AG04449 (cell line): ENCODE measurements around the gene EFR3B.
"Not testable (repeated sequence)": the region's sequence is repeated elsewhere in the genome, so short reads cannot be mapped to it uniquely, and the experiment has no call there.

Source experiments
- CTCF ChIA-PET: fragments of 350-600 bp; formaldehyde crosslinking; extraction: SDS; loops from one replicate; lab custom pipeline; 2021; ENCODE audit warnings: antibody characterized with exemption; lab: Yijun Ruan, JAX
- POLR2A ChIA-PET: fragments of 400-600, 350-600 bp; formaldehyde crosslinking; extraction: SDS; loops from one replicate; lab custom pipeline; 2020; ENCODE audit warnings: antibody characterized with exemption, inconsistent platforms; lab: Yijun Ruan, JAX
- DNase-seq: peaks from one replicate; pipeline ENCODE4 v3.0.0-alpha.2; 2010; ENCODE audit warnings: low read depth, low spot score
- H3K4me3 ChIP-seq: 2 replicates; pipeline ENCODE4 v1.5.1; 2011; ENCODE audit warnings: low read depth, mild to moderate bottlenecking, control low read depth, low read length
- TF ChIP-seq, protein P1 (sequence below): IDR thresholded peaks from one replicate; pipeline ENCODE4 v1.5.1; 2011; ENCODE audit warnings: mild to moderate bottlenecking, moderate library complexity, low read length, control low read depth, inconsistent platforms; ENCODE audit not compliant: insufficient read depth; ENCODE audit errors: missing control alignments

The EFR3B gene

GRCh38 chr2:25131567-25132298 is 89.9 kb downstream of the EFR3B start:
- ChIA-PET POLR2A (no interaction called here), CTCF (interaction anchor here (0.8 to 21.2 kb wide), 5 partner anchors 7 to 152 kb away, joined by 3 to 650 read pairs (median 6); no protein-coding TSS in a partner anchor)
- TF ChIP-seq, protein P1, sequence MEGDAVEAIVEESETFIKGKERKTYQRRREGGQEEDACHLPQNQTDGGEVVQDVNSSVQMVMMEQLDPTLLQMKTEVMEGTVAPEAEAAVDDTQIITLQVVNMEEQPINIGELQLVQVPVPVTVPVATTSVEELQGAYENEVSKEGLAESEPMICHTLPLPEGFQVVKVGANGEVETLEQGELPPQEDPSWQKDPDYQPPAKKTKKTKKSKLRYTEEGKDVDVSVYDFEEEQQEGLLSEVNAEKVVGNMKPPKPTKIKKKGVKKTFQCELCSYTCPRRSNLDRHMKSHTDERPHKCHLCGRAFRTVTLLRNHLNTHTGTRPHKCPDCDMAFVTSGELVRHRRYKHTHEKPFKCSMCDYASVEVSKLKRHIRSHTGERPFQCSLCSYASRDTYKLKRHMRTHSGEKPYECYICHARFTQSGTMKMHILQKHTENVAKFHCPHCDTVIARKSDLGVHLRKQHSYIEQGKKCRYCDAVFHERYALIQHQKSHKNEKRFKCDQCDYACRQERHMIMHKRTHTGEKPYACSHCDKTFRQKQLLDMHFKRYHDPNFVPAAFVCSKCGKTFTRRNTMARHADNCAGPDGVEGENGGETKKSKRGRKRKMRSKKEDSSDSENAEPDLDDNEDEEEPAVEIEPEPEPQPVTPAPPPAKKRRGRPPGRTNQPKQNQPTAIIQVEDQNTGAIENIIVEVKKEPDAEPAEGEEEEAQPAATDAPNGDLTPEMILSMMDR = no peak
- DNase-seq = no peak
- H3K4me3 ChIP-seq = no peak overlapping the region

DNA sequence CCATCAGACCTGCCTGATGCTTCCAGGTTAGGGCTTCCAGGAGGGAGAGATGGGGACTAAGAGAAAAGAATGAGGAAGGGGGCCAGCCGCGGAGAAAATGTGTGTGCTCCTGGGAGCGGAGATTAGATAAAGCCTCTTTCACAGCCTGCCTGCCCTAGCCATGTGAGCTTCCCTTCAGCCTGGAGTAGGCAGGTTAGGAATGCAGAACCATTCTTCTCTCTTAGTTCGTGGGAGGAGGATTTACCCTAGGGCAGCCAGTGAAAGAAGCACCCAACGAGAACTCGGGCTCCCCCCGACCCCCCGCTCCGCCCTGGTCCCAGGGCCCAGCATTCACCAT is 90.4 kb downstream of the EFR3B start:
- ChIA-PET POLR2A (no interaction called here), CTCF (interaction anchor here (21.2 kb wide), 1 partner anchor 152 kb away, joined by 650 read pairs; no protein-coding TSS in a partner anchor)

DNA sequence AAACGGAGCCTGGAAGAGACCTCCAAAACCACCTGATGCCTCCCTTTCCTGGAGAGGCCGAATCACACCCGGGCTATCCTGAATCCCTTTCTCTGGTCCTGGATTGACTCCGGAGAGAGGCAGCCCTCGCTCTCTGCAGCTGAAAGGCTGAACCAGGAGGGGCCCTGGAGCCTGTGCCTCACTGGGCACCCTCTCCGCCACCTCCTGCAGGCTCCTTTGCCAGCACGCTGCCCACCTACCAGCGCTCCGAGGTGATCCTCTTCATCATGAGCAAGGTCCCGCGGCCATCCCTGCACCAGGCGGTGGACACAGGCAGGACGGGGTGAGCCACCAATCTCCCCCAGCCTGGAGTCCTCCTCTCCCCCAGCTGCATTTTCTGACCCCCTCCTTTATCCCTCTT is 90.8 kb downstream of the EFR3B start:
- no peak overlapping the region for H3K4me3 ChIP-seq
- TF ChIP-seq, protein P1 = no peak
- no peak for DNase-seq
- ChIA-PET CTCF (interaction anchor here (21.2 kb wide), 1 partner anchor 153 kb away, joined by 650 read pairs; no protein-coding TSS in a partner anchor), POLR2A (no interaction called here)

More for the DNA sequence above, 90.4 kb downstream of the EFR3B start:
- no peak for DNase-seq
- H3K4me3 ChIP-seq = no peak overlapping the region
- TF ChIP-seq, protein P1 = no peak

- DNase-seq, POLR2A ChIA-PET, H3K4me3 ChIP-seq: not testable (repeated sequence)
- CTCF ChIA-PET = interaction anchor here (6.5 kb wide), 1 partner anchor 11 kb away, joined by 49 read pairs; no protein-coding TSS in a partner anchor
These were observed 98.7 kb downstream of the EFR3B start for GRCh38 chr2:25140535-25140934.

- ChIA-PET CTCF (interaction anchor here (6.5 kb wide), 1 partner anchor 12 kb away, joined by 49 read pairs; no protein-coding TSS in a partner anchor), POLR2A (no interaction called here)
These were observed 99.2 kb downstream of the EFR3B start for GRCh38 chr2:25141120-25141519.

DNA sequence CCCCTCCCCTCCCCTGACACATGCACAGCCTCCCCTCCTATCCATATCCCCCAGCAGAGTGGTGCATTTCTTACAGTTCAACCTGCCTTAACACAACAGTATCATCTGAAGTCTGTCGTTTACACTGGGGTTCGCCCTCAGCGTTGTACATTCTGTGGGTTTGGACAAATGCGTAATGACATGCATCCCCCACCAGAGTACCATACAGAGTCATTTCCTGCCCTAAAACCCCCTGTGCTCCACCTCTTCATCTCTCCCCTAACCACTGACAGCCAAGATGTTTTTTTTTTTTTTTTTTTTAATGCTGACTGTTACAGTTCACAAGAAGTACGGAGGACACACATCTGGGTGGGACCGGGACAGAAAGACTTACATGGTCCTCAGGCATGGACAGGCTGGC is 103.9 kb downstream of the EFR3B start:
- no peak overlapping the region for H3K4me3 ChIP-seq
- CTCF ChIA-PET = no interaction called here
- no peak for DNase-seq
- TF ChIP-seq, protein P1 = no peak
- POLR2A ChIA-PET = no interaction called here

More at GRCh38 chr2:25141120-25141519, 99.2 kb downstream of the EFR3B start:
- TF ChIP-seq, protein P1 = no peak
- H3K4me3 ChIP-seq = no peak overlapping the region
- DNase-seq = no peak
